ENCODE measurements around the gene TNFRSF12A. TPM values are rescaled to one million over a fixed set of nuclear protein-coding genes. Genes with fewer than 3 reads are reported as not detected.

The TNFRSF12A gene
- polyA plus RNA-seq, 2 of the 4 experiments (the other 2 are of a cell fraction) = 111 to 314 TPM

DNA sequence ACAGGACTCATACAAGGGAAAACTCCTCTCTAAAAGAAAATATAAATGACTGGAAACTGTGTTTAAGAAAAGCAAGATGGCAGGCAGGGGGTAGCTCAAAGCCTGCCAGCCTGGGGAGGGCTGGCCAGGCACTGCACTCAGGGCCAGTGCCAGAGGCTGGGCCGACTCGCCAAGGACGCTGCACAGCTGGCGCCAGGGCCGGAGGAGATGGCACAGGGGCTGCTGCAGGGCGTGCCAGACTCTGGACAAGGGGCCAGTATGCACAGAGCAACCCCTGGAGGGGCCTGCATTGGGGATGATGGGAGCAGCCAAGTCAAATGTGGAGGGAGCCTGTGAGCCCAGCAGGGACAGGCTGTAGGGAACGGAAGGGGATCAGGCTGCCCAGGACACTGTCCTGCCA, 44.0 kb upstream of the TNFRSF12A start:
- no peak overlapping the region for H3K4me2 ChIP-seq
- TF ChIP-seq, protein P1, sequence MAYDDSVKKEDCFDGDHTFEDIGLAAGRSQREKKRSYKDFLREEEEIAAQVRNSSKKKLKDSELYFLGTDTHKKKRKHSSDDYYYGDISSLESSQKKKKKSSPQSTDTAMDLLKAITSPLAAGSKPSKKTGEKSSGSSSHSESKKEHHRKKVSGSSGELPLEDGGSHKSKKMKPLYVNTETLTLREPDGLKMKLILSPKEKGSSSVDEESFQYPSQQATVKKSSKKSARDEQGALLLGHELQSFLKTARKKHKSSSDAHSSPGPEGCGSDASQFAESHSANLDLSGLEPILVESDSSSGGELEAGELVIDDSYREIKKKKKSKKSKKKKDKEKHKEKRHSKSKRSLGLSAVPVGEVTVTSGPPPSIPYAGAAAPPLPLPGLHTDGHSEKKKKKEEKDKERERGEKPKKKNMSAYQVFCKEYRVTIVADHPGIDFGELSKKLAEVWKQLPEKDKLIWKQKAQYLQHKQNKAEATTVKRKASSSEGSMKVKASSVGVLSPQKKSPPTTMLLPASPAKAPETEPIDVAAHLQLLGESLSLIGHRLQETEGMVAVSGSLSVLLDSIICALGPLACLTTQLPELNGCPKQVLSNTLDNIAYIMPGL (CRISPR knock-in tag; IDR thresholded peaks at IDR 0.05; ENCODE audit: borderline replicate concordance) = no peak
- TF ChIP-seq JUNB (IDR thresholded peaks at IDR 0.05) (no peak), CBX2 (IDR thresholded peaks at IDR 0.05; ENCODE audit: borderline replicate concordance, low read depth) (no peak), NPAS2 (CRISPR knock-in tag; IDR thresholded peaks at IDR 0.05; ENCODE audit: borderline replicate concordance) (no peak), ZNF302 (CRISPR knock-in tag; IDR thresholded peaks at IDR 0.05) (no peak), GATA3 (IDR thresholded peaks at IDR 0.05; ENCODE audit: borderline replicate concordance) (no peak), KDM5A (IDR thresholded peaks at IDR 0.05) (no peak), EHMT2 (IDR thresholded peaks at IDR 0.05; ENCODE audit: low read depth) (no peak), CHD2 (IDR thresholded peaks at IDR 0.05; ENCODE audit: low read length, partially characterized antibody) (no peak), ZFP36 (IDR thresholded peaks at IDR 0.05; ENCODE audit: borderline replicate concordance, partially characterized antibody) (no peak)
- TF ChIP-seq, protein P2, sequence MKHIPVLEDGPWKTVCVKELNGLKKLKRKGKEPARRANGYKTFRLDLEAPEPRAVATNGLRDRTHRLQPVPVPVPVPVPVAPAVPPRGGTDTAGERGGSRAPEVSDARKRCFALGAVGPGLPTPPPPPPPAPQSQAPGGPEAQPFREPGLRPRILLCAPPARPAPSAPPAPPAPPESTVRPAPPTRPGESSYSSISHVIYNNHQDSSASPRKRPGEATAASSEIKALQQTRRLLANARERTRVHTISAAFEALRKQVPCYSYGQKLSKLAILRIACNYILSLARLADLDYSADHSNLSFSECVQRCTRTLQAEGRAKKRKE (CRISPR knock-in tag; IDR thresholded peaks at IDR 0.05; ENCODE audit: low read depth) = no peak
- TF ChIP-seq, protein P3, sequence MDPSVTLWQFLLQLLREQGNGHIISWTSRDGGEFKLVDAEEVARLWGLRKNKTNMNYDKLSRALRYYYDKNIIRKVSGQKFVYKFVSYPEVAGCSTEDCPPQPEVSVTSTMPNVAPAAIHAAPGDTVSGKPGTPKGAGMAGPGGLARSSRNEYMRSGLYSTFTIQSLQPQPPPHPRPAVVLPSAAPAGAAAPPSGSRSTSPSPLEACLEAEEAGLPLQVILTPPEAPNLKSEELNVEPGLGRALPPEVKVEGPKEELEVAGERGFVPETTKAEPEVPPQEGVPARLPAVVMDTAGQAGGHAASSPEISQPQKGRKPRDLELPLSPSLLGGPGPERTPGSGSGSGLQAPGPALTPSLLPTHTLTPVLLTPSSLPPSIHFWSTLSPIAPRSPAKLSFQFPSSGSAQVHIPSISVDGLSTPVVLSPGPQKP (IDR thresholded peaks at IDR 0.05; ENCODE audit: low read depth, low read length) = no peak
- TF ChIP-seq, protein P4, sequence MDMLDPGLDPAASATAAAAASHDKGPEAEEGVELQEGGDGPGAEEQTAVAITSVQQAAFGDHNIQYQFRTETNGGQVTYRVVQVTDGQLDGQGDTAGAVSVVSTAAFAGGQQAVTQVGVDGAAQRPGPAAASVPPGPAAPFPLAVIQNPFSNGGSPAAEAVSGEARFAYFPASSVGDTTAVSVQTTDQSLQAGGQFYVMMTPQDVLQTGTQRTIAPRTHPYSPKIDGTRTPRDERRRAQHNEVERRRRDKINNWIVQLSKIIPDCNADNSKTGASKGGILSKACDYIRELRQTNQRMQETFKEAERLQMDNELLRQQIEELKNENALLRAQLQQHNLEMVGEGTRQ (IDR thresholded peaks at IDR 0.05) = no peak
- CTCF ChIA-PET = interaction anchor here (0.6 to 3.3 kb wide), 5 partner anchors 15 to 49 kb away, joined by 3 to 13 read pairs (median 4); no protein-coding TSS in a partner anchor
- ATAC-seq (no peak), DNase-seq (ENCODE audit: low read depth in 1 of 2, low spot score in 1 of 2) (no peak), FAIRE-seq (no peak)
- POLR2A ChIA-PET = no interaction called here
- peaks cover 12% of the 10 kb centered on the region; the same call in 1 of the 3 replicates for H3K4me1 ChIP-seq
- H3K27ac ChIP-seq = no peak overlapping the region
- H3K9me3 ChIP-seq = no peaks in the 10 kb centered on the region
- WGBS (ENCODE audit: missing lambda C conversion rate) = 94% methylated on average over 7 of the region's 7 CpGs
- H3K4me3 ChIP-seq = no peak overlapping the region

DNA sequence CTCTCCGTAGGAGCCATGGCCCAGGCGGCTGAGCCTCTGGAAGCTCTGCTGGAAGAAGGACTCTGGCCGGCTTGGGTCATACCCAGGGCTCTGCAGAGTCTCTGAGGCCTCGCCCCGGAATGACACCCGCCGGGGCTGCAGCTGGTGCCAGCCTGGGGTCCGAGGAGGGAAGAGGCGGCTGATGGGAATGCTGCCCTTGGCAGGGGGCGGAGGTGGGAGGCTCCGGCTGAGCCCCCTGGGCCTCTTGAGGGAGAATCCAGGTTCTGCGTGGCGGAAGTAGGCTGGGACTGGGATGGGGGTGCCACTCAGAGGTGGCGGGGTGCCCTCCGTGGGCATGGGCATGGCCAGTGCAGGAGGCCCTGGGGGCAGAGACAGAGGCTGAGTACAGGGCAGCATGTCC, 43.5 kb upstream of the TNFRSF12A start:
- DNase-seq (ENCODE audit: low read depth in 1 of 2, low spot score in 1 of 2) = no peak
- Histone ChIP-seq H3K4me3 (no peak overlapping the region), H3K4me1 (peaks cover 15% of the 10 kb centered on the region; the same call in 1 of the 3 replicates), H3K4me2 (no peak overlapping the region), H3K9me3 (no peaks in the 10 kb centered on the region), H3K27ac (no peak overlapping the region)
- TF ChIP-seq NR3C1 (IDR thresholded peaks at IDR 0.05) (no peak), GATA3 (IDR thresholded peaks at IDR 0.05; ENCODE audit: borderline replicate concordance) (no peak), FOSB (CRISPR knock-in tag; IDR thresholded peaks at IDR 0.05) (no peak), HEYL (CRISPR knock-in tag; IDR thresholded peaks at IDR 0.05) (no peak), CHD2 (IDR thresholded peaks at IDR 0.05; ENCODE audit: low read length, partially characterized antibody) (no peak), BHLHE40 (IDR thresholded peaks at IDR 0.05; ENCODE audit: low read depth, low read length) (no peak), NFE2L2 (conservative IDR thresholded peaks at IDR 0.05; ENCODE audit: low read length) (no peak), HOXB13 (CRISPR knock-in tag; IDR thresholded peaks at IDR 0.05; ENCODE audit: low read depth) (no peak), MAZ (IDR thresholded peaks at IDR 0.05; ENCODE audit: borderline replicate concordance, low read depth, low read length) (no peak), EHF (CRISPR knock-in tag; IDR thresholded peaks at IDR 0.05) (no peak), SMC3 (IDR thresholded peaks at IDR 0.05) (no peak), POLR2A (IDR thresholded peaks at IDR 0.05; ENCODE audit: low read length) (no peak), CEBPB (IDR thresholded peaks at IDR 0.05) (no peak), CBX8 (IDR thresholded peaks at IDR 0.05) (no peak)
- TF ChIP-seq, protein P5, sequence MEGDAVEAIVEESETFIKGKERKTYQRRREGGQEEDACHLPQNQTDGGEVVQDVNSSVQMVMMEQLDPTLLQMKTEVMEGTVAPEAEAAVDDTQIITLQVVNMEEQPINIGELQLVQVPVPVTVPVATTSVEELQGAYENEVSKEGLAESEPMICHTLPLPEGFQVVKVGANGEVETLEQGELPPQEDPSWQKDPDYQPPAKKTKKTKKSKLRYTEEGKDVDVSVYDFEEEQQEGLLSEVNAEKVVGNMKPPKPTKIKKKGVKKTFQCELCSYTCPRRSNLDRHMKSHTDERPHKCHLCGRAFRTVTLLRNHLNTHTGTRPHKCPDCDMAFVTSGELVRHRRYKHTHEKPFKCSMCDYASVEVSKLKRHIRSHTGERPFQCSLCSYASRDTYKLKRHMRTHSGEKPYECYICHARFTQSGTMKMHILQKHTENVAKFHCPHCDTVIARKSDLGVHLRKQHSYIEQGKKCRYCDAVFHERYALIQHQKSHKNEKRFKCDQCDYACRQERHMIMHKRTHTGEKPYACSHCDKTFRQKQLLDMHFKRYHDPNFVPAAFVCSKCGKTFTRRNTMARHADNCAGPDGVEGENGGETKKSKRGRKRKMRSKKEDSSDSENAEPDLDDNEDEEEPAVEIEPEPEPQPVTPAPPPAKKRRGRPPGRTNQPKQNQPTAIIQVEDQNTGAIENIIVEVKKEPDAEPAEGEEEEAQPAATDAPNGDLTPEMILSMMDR (IDR thresholded peaks at IDR 0.05) = no peak
- TF ChIP-seq, protein P1 (CRISPR knock-in tag; IDR thresholded peaks at IDR 0.05; ENCODE audit: borderline replicate concordance) = no peak
- TF ChIP-seq, protein P6, sequence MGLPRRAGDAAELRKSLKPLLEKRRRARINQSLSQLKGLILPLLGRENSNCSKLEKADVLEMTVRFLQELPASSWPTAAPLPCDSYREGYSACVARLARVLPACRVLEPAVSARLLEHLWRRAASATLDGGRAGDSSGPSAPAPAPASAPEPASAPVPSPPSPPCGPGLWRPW (IDR thresholded peaks at IDR 0.05) = no peak
- ChIA-PET CTCF (interaction anchor here (0.6 to 3.3 kb wide), 7 partner anchors 9 to 108 kb away, joined by 3 to 9 read pairs (median 5); no protein-coding TSS in a partner anchor), POLR2A (interaction anchor here (0.5 kb wide), 1 partner anchor 26 kb away, joined by 4 read pairs; no protein-coding TSS in a partner anchor)
- ATAC-seq = no peak
- FAIRE-seq = no peak
- WGBS (ENCODE audit: missing lambda C conversion rate) = 95% methylated on average over 15 of the region's 15 CpGs
